Muscle of leg (tissue), 11 donors: Measurements from ENCODE around the gene ZSWIM3. TPM values are rescaled to one million over a fixed set of nuclear protein-coding genes. Genes with fewer than 3 reads are reported as not detected.

Experiments used
- DNase-seq: peaks from one replicate; pipeline ENCODE4 v3.0.0; 2013
- H3K27ac ChIP-seq: one replicate; pipeline ENCODE4 v1.5.1; 2013; ENCODE audit warnings: mild to moderate bottlenecking, low read length, control low read depth
- H3K27me3 ChIP-seq: one replicate; pipeline ENCODE4 v1.6.1; 2013; ENCODE audit warnings: low read length; ENCODE audit not compliant: control insufficient read depth, insufficient read depth
- H3K36me3 ChIP-seq: one replicate; pipeline ENCODE4 v1.6.1; 2013; ENCODE audit warnings: low read length; ENCODE audit not compliant: control insufficient read depth, insufficient read depth
- H3K4me1 ChIP-seq: one replicate; pipeline ENCODE4 v1.6.1; 2013; ENCODE audit warnings: low read length; ENCODE audit not compliant: control insufficient read depth, insufficient read depth
- H3K4me3 ChIP-seq: one replicate; pipeline ENCODE4 v1.5.1; 2013; ENCODE audit warnings: low read length, control low read depth
- H3K9me3 ChIP-seq: replicated peaks from 2 replicates; pipeline ENCODE4 v1.6.1; 2013; ENCODE audit warnings: low read depth, low read length; ENCODE audit not compliant: control insufficient read depth
- WGBS: methylation state at CpG from one replicate; pipeline ENCODE4 v1.1.5; 2013; ENCODE audit warnings: missing lambda C conversion rate; ENCODE audit not compliant: insufficient coverage; 5-methylcytosine and 5-hydroxymethylcytosine counted together
- polyA plus RNA-seq, 8 donors: library from polyadenylated mRNA; unstranded; fragments of 120-200 nt; gene quantifications; one replicate each; pipeline versions ENCODE4 v1.2.1 to v1.2.3, GENCODE V29; 2013; ENCODE audit warnings: inconsistent platforms in 1 of 8, low replicate concordance in 1 of 8; ENCODE audit not compliant: insufficient read length in 8 of 8, insufficient read depth in 1 of 8
- total RNA-seq: library from RNA; stranded (reverse); fragments of 120-200 nt; gene quantifications from one replicate; pipeline ENCODE4 v1.2.4, GENCODE V29; 2013

ZSWIM3 gene
- total and polyA plus RNA-seq, 9 donors = 3.1 to 5.6 (median 3.3) TPM

DNA sequence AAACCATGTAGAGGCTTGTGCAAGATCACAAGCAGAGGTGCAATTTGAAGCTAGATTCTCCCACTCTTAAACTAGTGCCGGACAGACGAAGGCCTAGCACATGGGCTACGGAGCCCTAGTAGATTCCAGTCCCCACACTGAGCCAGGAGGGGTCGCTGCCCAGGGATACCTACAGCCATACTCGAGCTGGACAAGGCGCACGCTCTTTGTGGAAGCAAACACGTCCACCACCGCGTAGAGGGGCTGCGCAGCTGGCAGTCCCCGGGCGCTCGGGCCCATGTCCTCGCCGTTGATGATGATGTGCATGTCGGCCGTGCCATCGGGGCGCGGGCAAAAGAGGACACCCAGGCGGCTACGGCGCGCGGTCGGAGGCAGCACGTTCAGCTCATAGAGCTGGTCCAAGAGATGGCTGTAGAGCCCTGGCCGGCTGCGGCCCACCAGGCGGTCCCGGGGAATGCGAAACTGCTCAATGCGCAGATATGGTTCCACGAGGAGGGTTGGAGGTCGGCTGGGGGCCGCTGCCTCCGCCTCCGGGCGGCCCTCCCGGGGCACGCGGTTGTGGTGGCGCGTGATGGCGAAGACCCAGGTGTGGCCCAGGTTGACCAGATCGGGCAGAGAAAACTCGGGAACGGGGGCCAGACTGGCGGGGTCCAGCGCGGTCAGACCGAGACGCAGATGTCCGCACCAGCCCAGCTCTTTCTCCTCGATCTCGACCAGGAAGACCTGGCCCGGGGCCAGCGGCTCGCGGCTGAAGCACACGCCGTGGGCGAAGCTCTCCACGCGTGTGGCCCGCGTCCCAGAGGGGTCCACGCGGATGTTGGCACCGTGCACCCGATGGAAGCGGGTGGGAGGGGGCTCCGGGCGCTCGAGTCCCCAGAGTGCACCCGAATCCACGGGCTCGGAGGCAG lies 32.9 kb downstream of the ZSWIM3 start:
- H3K27me3 ChIP-seq = no peaks in the 10 kb centered on the region
- H3K9me3 ChIP-seq = no peaks in the 10 kb centered on the region
- peak overlapping the region; percentile 94 for H3K27ac ChIP-seq
- WGBS = under 1% methylated on average over 79 of the region's 79 CpGs
- peaks cover 52% of the 10 kb centered on the region for H3K36me3 ChIP-seq
- peak overlapping the region; percentile 90 for H3K4me3 ChIP-seq
- peak; percentile 93 for DNase-seq
- H3K4me1 ChIP-seq = peaks cover 28% of the 10 kb centered on the region

DNA sequence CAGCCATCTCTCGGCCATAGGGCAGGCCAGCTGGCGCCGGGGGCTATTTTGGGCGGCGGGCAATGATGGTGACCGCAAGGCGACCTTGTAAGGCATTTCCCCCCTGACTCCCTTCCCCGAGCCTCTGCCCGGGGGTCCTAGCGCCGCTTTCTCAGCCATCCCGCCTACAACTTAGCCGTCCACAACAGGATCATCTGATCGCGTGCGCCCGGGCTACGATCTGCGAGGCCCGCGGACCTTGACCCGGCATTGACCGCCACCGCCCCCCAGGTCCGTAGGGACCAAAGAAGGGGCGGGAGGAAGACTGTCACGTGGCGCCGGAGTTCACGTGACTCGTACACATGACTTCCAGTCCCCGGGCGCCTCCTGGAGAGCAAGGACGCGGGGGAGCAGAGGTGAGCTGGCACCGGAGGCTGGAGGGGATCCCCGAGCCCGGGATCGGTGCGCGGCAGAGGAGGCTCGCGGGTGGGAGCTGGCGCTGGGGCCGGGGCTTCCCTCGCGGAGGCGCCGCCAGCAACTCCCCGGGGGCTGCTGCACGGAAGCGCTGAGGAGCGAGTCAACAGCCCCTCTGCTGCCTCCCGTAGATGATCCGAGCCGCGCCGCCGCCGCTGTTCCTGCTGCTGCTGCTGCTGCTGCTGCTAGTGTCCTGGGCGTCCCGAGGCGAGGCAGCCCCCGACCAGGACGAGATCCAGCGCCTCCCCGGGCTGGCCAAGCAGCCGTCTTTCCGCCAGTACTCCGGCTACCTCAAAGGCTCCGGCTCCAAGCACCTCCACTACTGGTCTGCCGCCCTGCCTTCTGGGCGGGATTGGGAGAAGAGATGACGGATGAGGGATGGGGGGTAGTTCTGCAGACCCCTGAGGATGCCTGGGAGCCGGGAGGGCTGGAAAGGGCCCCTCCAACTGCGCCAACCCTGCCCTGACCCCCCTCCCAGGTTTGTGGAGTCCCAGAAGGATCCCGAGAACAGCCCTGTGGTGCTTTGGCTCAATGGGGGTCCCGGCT lies 33.9 kb downstream of the ZSWIM3 start, which contains the start of the genes CTSA and NEURL2:
TSS of gene CTSA (plus strand) at position 351 of the 999 bp plus-strand sequence. CDS start at position 585, 234 bp downstream.
TSS of gene NEURL2 (minus strand) at position 224 of the 999 bp plus-strand sequence. CDS start at position 7, 217 bp downstream.
- H3K9me3 ChIP-seq = no peaks in the 10 kb centered on the region
- peaks cover 28% of the 10 kb centered on the region for H3K4me1 ChIP-seq
- peaks cover 59% of the 10 kb centered on the region for H3K36me3 ChIP-seq
- peak within 1 kb of the TSS; percentile 94 for H3K27ac ChIP-seq
- no peaks in the 10 kb centered on the region for H3K27me3 ChIP-seq
- DNase-seq = peak; percentile 97
- H3K4me3 ChIP-seq = peak within 1 kb of the TSS; percentile 90
- under 1% methylated on average over 72 of the region's 78 CpGs for WGBS

GRCh38 chr20:45892049-45892825 lies 34.8 kb downstream of the ZSWIM3 start:
- H3K9me3 ChIP-seq = no peaks in the 10 kb centered on the region
- H3K4me1 ChIP-seq = peaks cover 23% of the 10 kb centered on the region
- peaks cover 57% of the 10 kb centered on the region for H3K36me3 ChIP-seq
- DNase-seq = no peak
- WGBS = 85% methylated on average over 4 of the region's 9 CpGs
- H3K27me3 ChIP-seq = no peaks in the 10 kb centered on the region
- peak overlapping the region; percentile 90 for H3K4me3 ChIP-seq
- H3K27ac ChIP-seq = no peak overlapping the region

- no peak for DNase-seq
- Histone ChIP-seq H3K27me3 (no peaks in the 10 kb centered on the region), H3K36me3 (peaks cover 64% of the 10 kb centered on the region), H3K9me3 (no peaks in the 10 kb centered on the region), H3K4me3 (no peak overlapping the region), H3K27ac (no peak overlapping the region), H3K4me1 (peaks cover 23% of the 10 kb centered on the region)
- WGBS = no CpG with 5 or more reads among the region's 4 CpGs
Observed at GRCh38 chr20:45892828-45893500, 35.5 kb downstream of the ZSWIM3 start.

DNA sequence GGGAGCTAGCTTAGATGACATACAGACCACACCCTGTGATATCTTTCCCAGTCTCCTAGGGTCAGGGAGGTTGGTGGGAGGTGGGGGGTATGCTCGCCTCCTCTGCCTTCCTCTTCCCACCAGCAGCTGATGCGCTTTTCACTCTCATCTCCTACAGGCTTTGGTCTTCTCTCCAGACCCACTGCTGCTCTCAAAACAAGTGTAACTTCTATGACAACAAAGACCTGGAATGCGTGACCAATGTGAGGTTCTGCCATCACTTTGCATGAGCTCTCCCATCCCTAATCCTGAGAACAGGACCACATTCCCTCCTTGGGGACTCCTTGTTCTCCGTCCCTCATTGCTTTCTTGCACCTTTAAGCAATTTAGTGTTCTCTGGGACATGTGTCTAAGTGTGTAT lies 36.4 kb downstream of the ZSWIM3 start:
- Histone ChIP-seq H3K9me3 (no peaks in the 10 kb centered on the region), H3K27me3 (no peaks in the 10 kb centered on the region), H3K4me1 (peaks cover 18% of the 10 kb centered on the region), H3K4me3 (no peak overlapping the region), H3K36me3 (peaks cover 64% of the 10 kb centered on the region), H3K27ac (no peak overlapping the region)
- no peak for DNase-seq
- WGBS = 83% methylated on average over 1 of the region's 4 CpGs

- Histone ChIP-seq H3K36me3 (peaks cover 68% of the 10 kb centered on the region), H3K27me3 (no peaks in the 10 kb centered on the region), H3K4me1 (peaks cover 12% of the 10 kb centered on the region), H3K9me3 (no peaks in the 10 kb centered on the region), H3K4me3 (no peak overlapping the region), H3K27ac (no peak overlapping the region)
- no peak for DNase-seq
- WGBS = no CpG with 5 or more reads among the region's 12 CpGs
Observed at GRCh38 chr20:45894797-45895196, 37.4 kb downstream of the ZSWIM3 start.

DNA sequence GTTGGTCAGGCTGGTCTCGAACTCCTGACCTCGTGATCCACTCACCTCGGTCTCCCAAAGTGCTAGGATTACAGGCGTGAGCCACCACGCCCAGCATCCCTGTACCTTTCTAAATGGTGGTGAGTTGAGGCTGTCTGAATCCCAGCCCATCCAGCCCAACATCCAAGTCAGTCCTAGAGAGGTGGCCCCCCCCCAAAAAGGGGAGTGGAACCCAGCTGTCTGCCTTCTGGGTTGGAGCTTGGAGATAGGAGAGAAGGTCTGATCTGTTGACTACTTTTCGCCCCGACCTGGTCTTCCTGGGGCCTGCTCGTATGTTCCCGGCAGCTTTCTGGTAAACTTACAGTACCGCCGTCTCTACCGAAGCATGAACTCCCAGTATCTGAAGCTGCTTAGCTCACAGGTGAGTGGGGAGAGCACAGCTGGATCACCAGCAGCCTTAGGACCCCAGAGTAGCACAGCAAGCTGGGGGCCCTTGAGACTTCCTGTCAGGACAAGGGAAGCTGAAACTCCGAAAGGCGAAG lies 39.3 kb downstream of the ZSWIM3 start:
- peaks cover 68% of the 10 kb centered on the region for H3K36me3 ChIP-seq
- DNase-seq = no peak
- H3K4me1 ChIP-seq = peaks cover 6% of the 10 kb centered on the region
- H3K27me3 ChIP-seq = no peaks in the 10 kb centered on the region
- WGBS = 92% methylated on average over 9 of the region's 14 CpGs
- no peak overlapping the region for H3K4me3 ChIP-seq
- H3K27ac ChIP-seq = no peak overlapping the region
- H3K9me3 ChIP-seq = no peaks in the 10 kb centered on the region

DNA sequence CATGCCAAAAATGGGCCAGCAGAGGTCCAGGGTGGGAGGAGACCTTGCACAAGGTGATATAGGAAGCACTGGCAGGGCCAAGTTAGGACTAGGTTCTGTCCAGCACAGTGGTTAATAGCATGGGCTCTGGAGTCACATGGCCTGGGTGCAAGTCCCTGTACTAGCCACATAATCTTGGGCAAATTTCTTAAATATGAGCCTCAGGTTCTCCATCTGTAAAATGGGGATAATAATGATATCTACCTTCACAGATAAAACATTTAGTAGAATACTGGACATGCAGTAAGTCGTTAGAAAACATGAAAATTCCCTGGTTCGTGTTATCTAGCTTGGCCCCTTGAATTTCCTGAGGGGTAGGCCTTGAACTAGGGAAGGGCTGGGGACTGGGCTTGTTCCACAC lies 39.9 kb downstream of the ZSWIM3 start:
- Histone ChIP-seq H3K27ac (no peak overlapping the region), H3K4me3 (no peak overlapping the region), H3K27me3 (no peaks in the 10 kb centered on the region), H3K36me3 (peaks cover 68% of the 10 kb centered on the region), H3K9me3 (no peaks in the 10 kb centered on the region), H3K4me1 (peaks cover under 1% of the 10 kb centered on the region)
- WGBS = no CpG with 5 or more reads among the region's 2 CpGs
- DNase-seq = no peak

DNA sequence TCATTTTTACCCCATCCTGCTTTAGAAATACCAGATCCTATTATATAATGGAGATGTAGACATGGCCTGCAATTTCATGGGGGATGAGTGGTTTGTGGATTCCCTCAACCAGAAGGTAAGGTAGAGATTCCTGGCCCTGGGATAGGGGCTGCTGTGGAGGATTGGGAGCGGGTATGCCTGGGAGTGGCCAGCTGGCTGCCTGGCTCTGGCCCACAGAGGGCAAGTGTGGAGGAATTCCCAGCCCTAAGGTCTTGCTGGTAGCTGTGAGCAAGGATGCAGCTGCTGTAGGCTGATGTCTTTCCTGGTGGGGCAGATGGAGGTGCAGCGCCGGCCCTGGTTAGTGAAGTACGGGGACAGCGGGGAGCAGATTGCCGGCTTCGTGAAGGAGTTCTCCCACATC lies 40.3 kb downstream of the ZSWIM3 start:
- H3K36me3 ChIP-seq = peaks cover 66% of the 10 kb centered on the region
- no peaks in the 10 kb centered on the region for H3K27me3 ChIP-seq
- H3K9me3 ChIP-seq = no peaks in the 10 kb centered on the region
- H3K4me1 ChIP-seq = no peaks in the 10 kb centered on the region
- no peak overlapping the region for H3K4me3 ChIP-seq
- no peak for DNase-seq
- WGBS = 96% methylated on average over 7 of the region's 7 CpGs
- H3K27ac ChIP-seq = no peak overlapping the region
